IMR-90 (cell line): ENCODE data around the gene VPS25.

Source experiments
- BHLHE40 ChIP-seq: fragments of 150-350 bp; IDR thresholded peaks from 2 replicates; pipeline ENCODE4 v1.6.1; 2016; ENCODE audit warnings: mild to moderate bottlenecking, low read depth, low read length
- CEBPB ChIP-seq: IDR thresholded peaks from 2 replicates; pipeline ENCODE4 v1.6.1; 2012; ENCODE audit warnings: low read depth, low read length, improper control_type of control experiment
- CHD1 ChIP-seq: IDR thresholded peaks from 2 replicates; pipeline ENCODE4 v1.6.1; 2012; ENCODE audit warnings: low read depth, low read length, improper control_type of control experiment
- FOS ChIP-seq: fragments of 150-350 bp; IDR thresholded peaks from 2 replicates; pipeline ENCODE4 v1.6.1; 2016; ENCODE audit warnings: low read depth, low read length
- MAFK ChIP-seq: IDR thresholded peaks from 2 replicates; pipeline ENCODE4 v1.6.1; 2012; ENCODE audit warnings: low read depth, low read length, improper control_type of control experiment
- MAZ ChIP-seq: IDR thresholded peaks from 2 replicates; pipeline ENCODE4 v1.6.1; 2012; ENCODE audit warnings: low read depth, mild to moderate bottlenecking, low read length, improper control_type of control experiment, moderate library complexity, borderline replicate concordance
- MXI1 ChIP-seq: IDR thresholded peaks from 2 replicates; pipeline ENCODE4 v1.6.1; 2012; ENCODE audit warnings: low read depth, mild to moderate bottlenecking, low read length, moderate library complexity, borderline replicate concordance
- POLR2A ChIP-seq: IDR thresholded peaks from 2 replicates; pipeline ENCODE4 v1.6.1; 2012; ENCODE audit warnings: mild to moderate bottlenecking, low read depth, low read length
- RAD21 ChIP-seq: IDR thresholded peaks from 2 replicates; pipeline ENCODE4 v1.6.1; 2012; ENCODE audit warnings: low read length, improper control_type of control experiment
- RCOR1 ChIP-seq: IDR thresholded peaks from 2 replicates; pipeline ENCODE4 v1.6.1; 2012; ENCODE audit warnings: mild to moderate bottlenecking, low read length, improper control_type of control experiment; ENCODE audit not compliant: insufficient replicate concordance
- RFX5 ChIP-seq: IDR thresholded peaks from 2 replicates; pipeline ENCODE4 v1.8.0; 2012; ENCODE audit warnings: low read depth, mild to moderate bottlenecking, low read length, moderate library complexity
- TF ChIP-seq, protein P1 (sequence below): conservative IDR thresholded peaks from 2 replicates; pipeline ENCODE4 v1.5.1; 2012; ENCODE audit warnings: mild to moderate bottlenecking, low read depth, low read length, improper control_type of control experiment
- TF ChIP-seq, protein P2 (sequence below): fragments of 150-350 bp; IDR thresholded peaks from 2 replicates; pipeline ENCODE4 v1.6.1; 2016; ENCODE audit warnings: low read depth, mild to moderate bottlenecking, low read length, moderate library complexity, borderline replicate concordance
- TF ChIP-seq, protein P3 (sequence below): fragments of 150-350 bp; IDR thresholded peaks from 2 replicates; pipeline ENCODE4 v1.6.1; 2017; ENCODE audit warnings: mild to moderate bottlenecking, antibody characterized with exemption, low read length, low read depth

DNA sequence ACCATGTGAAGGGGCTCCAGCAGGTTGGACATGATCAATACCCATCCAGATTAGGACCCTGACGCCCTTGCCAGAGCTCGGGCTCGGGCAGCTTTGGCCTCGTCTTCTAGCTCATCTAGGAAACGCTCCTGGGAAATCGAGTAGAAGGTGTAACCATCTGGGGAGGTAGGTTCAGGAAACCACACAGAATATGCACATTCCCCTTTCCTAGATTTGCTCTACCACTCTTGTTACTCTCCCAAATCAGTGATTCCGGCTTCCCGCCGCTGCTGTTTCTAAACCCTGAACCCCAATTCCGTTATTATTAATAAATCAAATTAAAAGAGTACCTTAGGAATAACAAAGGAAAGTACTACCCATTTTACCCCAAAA is 24.7 kb downstream of the VPS25 start:
- TF ChIP-seq, protein P1, sequence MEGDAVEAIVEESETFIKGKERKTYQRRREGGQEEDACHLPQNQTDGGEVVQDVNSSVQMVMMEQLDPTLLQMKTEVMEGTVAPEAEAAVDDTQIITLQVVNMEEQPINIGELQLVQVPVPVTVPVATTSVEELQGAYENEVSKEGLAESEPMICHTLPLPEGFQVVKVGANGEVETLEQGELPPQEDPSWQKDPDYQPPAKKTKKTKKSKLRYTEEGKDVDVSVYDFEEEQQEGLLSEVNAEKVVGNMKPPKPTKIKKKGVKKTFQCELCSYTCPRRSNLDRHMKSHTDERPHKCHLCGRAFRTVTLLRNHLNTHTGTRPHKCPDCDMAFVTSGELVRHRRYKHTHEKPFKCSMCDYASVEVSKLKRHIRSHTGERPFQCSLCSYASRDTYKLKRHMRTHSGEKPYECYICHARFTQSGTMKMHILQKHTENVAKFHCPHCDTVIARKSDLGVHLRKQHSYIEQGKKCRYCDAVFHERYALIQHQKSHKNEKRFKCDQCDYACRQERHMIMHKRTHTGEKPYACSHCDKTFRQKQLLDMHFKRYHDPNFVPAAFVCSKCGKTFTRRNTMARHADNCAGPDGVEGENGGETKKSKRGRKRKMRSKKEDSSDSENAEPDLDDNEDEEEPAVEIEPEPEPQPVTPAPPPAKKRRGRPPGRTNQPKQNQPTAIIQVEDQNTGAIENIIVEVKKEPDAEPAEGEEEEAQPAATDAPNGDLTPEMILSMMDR: no peak
- no peak for TF ChIP-seq POLR2A
- TF ChIP-seq BHLHE40: no peak
- no peak for TF ChIP-seq RAD21
- TF ChIP-seq CEBPB: no peak
- no peak for TF ChIP-seq MAZ
- TF ChIP-seq RCOR1: no peak
- TF ChIP-seq MAFK: no peak
- TF ChIP-seq MXI1: no peak
- TF ChIP-seq, protein P2, sequence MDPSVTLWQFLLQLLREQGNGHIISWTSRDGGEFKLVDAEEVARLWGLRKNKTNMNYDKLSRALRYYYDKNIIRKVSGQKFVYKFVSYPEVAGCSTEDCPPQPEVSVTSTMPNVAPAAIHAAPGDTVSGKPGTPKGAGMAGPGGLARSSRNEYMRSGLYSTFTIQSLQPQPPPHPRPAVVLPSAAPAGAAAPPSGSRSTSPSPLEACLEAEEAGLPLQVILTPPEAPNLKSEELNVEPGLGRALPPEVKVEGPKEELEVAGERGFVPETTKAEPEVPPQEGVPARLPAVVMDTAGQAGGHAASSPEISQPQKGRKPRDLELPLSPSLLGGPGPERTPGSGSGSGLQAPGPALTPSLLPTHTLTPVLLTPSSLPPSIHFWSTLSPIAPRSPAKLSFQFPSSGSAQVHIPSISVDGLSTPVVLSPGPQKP: no peak
- no peak for TF ChIP-seq CHD1
- no peak for TF ChIP-seq RFX5
- no peak for TF ChIP-seq FOS
- TF ChIP-seq, protein P3, sequence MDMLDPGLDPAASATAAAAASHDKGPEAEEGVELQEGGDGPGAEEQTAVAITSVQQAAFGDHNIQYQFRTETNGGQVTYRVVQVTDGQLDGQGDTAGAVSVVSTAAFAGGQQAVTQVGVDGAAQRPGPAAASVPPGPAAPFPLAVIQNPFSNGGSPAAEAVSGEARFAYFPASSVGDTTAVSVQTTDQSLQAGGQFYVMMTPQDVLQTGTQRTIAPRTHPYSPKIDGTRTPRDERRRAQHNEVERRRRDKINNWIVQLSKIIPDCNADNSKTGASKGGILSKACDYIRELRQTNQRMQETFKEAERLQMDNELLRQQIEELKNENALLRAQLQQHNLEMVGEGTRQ: no peak
